GM19193 (cell line): ENCODE results near the gene METTL8.

ENCODE experiments used
- POLR2A ChIP-seq: IDR thresholded peaks from 4 replicates; pipeline ENCODE4 v1.6.1; 2011; ENCODE audit not compliant: insufficient read depth, insufficient read length; ENCODE audit errors: extremely low read depth

Gene METTL8

GRCh38 chr2:171433763-171434012 is at the start of gene METTL8:
Gene METTL8, minus strand, starts transcription at chr2:171433990. Its CDS starts 41,805 bp downstream, at chr2:171392185.
- peak; percentile 70 for TF ChIP-seq POLR2A

- no peak for TF ChIP-seq POLR2A
Observed at GRCh38 chr2:171482877-171483276, 49.1 kb upstream of the METTL8 start.

- no peak for TF ChIP-seq POLR2A
Observed at GRCh38 chr2:171482308-171482707, 48.5 kb upstream of the METTL8 start.

- no peak for TF ChIP-seq POLR2A
Observed at GRCh38 chr2:171480908-171481307, 47.1 kb upstream of the METTL8 start.

GRCh38 chr2:171479154-171479814 is 45.5 kb upstream of the METTL8 start:
- no peak for TF ChIP-seq POLR2A

GRCh38 chr2:171478345-171478744 is 44.6 kb upstream of the METTL8 start:
- TF ChIP-seq POLR2A, result no peak

- no peak for TF ChIP-seq POLR2A
Observed at GRCh38 chr2:171475979-171476378, 42.2 kb upstream of the METTL8 start.

GRCh38 chr2:171470129-171470528 is 36.3 kb upstream of the METTL8 start:
- no peak for TF ChIP-seq POLR2A

GRCh38 chr2:171469176-171469575 is 35.4 kb upstream of the METTL8 start:
- TF ChIP-seq POLR2A, result no peak

GRCh38 chr2:171460537-171460936 is 26.7 kb upstream of the METTL8 start:
- TF ChIP-seq POLR2A, result no peak

- no peak for TF ChIP-seq POLR2A
Observed at GRCh38 chr2:171459498-171459897, 25.7 kb upstream of the METTL8 start.

GRCh38 chr2:171452773-171453172 is 19.0 kb upstream of the METTL8 start:
- no peak for TF ChIP-seq POLR2A

GRCh38 chr2:171451074-171451473 is 17.3 kb upstream of the METTL8 start:
- no peak for TF ChIP-seq POLR2A

- TF ChIP-seq POLR2A, result no peak
Observed at GRCh38 chr2:171447675-171448074, 13.9 kb upstream of the METTL8 start.

GRCh38 chr2:171441470-171441869 is 7.7 kb upstream of the METTL8 start:
- TF ChIP-seq POLR2A, result no peak

- no peak for TF ChIP-seq POLR2A
Observed at GRCh38 chr2:171436307-171436706, 2.5 kb upstream of the METTL8 start.
